Suppressor macrophage treated with lipopolysaccharide for 1 hour (primary cell): ENCODE data around the gene EXD3.
"Not testable (repeated sequence)": the region's sequence is repeated elsewhere in the genome, so short reads cannot be mapped to it uniquely, and the experiment has no call there.

Source experiments
- DNase-seq, 3 donors: peaks; one replicate each; pipeline ENCODE4 v3.0.0-alpha.2; 2020 to 2022

EXD3 gene

GRCh38 chr9:137266585-137267453, 156.1 kb downstream of the EXD3 start:
- no peak for DNase-seq

GRCh38 chr9:137266162-137266527, 156.8 kb downstream of the EXD3 start:
- no peak for DNase-seq

- DNase-seq: no peak
These were observed 157.3 kb downstream of the EXD3 start for GRCh38 chr9:137265496-137266161.

GRCh38 chr9:137264067-137264466, 158.9 kb downstream of the EXD3 start:
- DNase-seq: no peak

- no peak for DNase-seq
These were observed 159.5 kb downstream of the EXD3 start for GRCh38 chr9:137263506-137263905.

- DNase-seq: no peak
These were observed 160.1 kb downstream of the EXD3 start for GRCh38 chr9:137262909-137263285.

GRCh38 chr9:137262173-137262908, 160.6 kb downstream of the EXD3 start:
- not testable (repeated sequence) for DNase-seq
